H1 (cell line): ENCODE results near the gene PDZD2. TPM values are rescaled to one million over a fixed set of nuclear protein-coding genes. Genes with fewer than 3 reads are reported as not detected.

Experiments
- CTCF ChIA-PET: fragments of 300-600 bp; sonication (Branson Sonifier 250); formaldehyde crosslinking; loops from one replicate; lab custom pipeline; 2021; ENCODE audit not compliant: partially characterized antibody; lab: Charles Lee
- POLR2A ChIA-PET: fragments of 300-600 bp; sonication (Branson Sonifier 250); formaldehyde crosslinking; loops from one replicate; lab custom pipeline; 2021; ENCODE audit warnings: inconsistent platforms; ENCODE audit not compliant: partially characterized antibody; lab: Charles Lee
- DNase-seq, 2 experiments: peaks; one replicate each; pipeline versions ENCODE4 v3.0.0 to v3.0.0-alpha.2; 2010 to 2022; ENCODE audit warnings: low spot score in 2 of 2, low read depth in 1 of 2, mixed read lengths in 1 of 2
- FAIRE-seq: peaks from 2 replicates; lab custom pipeline; 2011; peaks lifted over from hg19 to GRCh38; lab: Jason Lieb, UNC
- H2AFZ ChIP-seq: 2 replicates; pipeline ENCODE4 v1.8.1; 2012; ENCODE audit warnings: low read length, inconsistent platforms
- H2AK5ac ChIP-seq: 2 replicates; pipeline ENCODE4 v1.6.1; 2013; ENCODE audit warnings: low read depth, low read length
- H2BK120ac ChIP-seq: replicated peaks from 2 replicates; pipeline ENCODE3; 2013; ENCODE audit warnings: low read depth, low read length, inconsistent platforms
- H2BK12ac ChIP-seq: 2 replicates; pipeline ENCODE4 v1.6.1; 2013; ENCODE audit warnings: low read depth, low read length
- H2BK15ac ChIP-seq: 2 replicates; pipeline ENCODE4 v1.6.1; 2013; ENCODE audit warnings: low read length
- H2BK20ac ChIP-seq: 2 replicates; pipeline ENCODE4 v1.6.1; 2013; ENCODE audit warnings: low read length
- H2BK5ac ChIP-seq: 2 replicates; pipeline ENCODE4 v1.6.1; 2013; ENCODE audit warnings: low read depth, low read length
- H3K14ac ChIP-seq: 2 replicates; pipeline ENCODE4 v1.6.1; 2013; ENCODE audit warnings: inconsistent platforms; ENCODE audit not compliant: insufficient read length
- H3K18ac ChIP-seq: 2 replicates; pipeline ENCODE4 v1.6.1; 2013; ENCODE audit warnings: low read length; ENCODE audit errors: extremely low read depth
- H3K23ac ChIP-seq: 2 replicates; pipeline ENCODE4 v1.6.1; 2013; ENCODE audit warnings: inconsistent platforms; ENCODE audit not compliant: insufficient read length
- H3K23me2 ChIP-seq: 2 replicates; pipeline ENCODE4 v1.6.1; 2013; ENCODE audit warnings: low read depth, low read length
- H3K27ac ChIP-seq: 2 replicates; pipeline ENCODE4 v1.6.1; 2011; ENCODE audit warnings: low read depth, low read length, inconsistent platforms
- H3K27me3 ChIP-seq, 4 experiments: replicated peaks in 1 of 4; 1 replicate in 1 of 4; 2 replicates in 3 of 4; pipeline versions ENCODE4 v1.6.1 to v1.8.1; 2011 to 2013; ENCODE audit warnings: low read length in 3 of 4, mild to moderate bottlenecking in 3 of 4, inconsistent platforms in 2 of 4, mixed read lengths in 2 of 4, moderate library complexity in 1 of 4; ENCODE audit not compliant: control insufficient read depth in 3 of 4, insufficient read depth in 3 of 4; ENCODE audit errors: extremely low read depth in 1 of 4
- H3K36me3 ChIP-seq, 4 experiments: 2 replicates each; pipeline versions ENCODE4 v1.6.1 to v1.8.1; 2011 to 2013; ENCODE audit warnings: mild to moderate bottlenecking in 4 of 4, low read length in 3 of 4, moderate library complexity in 2 of 4, control low read depth in 1 of 4, inconsistent platforms in 1 of 4; ENCODE audit not compliant: insufficient read depth in 4 of 4, control insufficient read depth in 2 of 4
- H3K4ac ChIP-seq: replicated peaks from 2 replicates; pipeline ENCODE3; 2013; ENCODE audit warnings: low read length, low read depth, mixed read lengths, inconsistent platforms; ENCODE audit not compliant: insufficient read length
- H3K4me1 ChIP-seq, 4 experiments: replicated peaks in 1 of 4; 1 replicate in 1 of 4; 2 replicates in 3 of 4; pipeline versions ENCODE4 v1.6.1 to v1.8.1; 2011 to 2013; ENCODE audit warnings: low read length in 3 of 4, inconsistent platforms in 2 of 4, mixed read lengths in 1 of 4; ENCODE audit not compliant: insufficient read depth in 4 of 4, control insufficient read depth in 3 of 4
- H3K4me2 ChIP-seq, 2 experiments: 2 replicates each; pipeline versions ENCODE4 v1.6.1 to v1.8.1; 2011 to 2013; ENCODE audit warnings: low read depth in 2 of 2, low read length in 2 of 2, control low read depth in 1 of 2, inconsistent platforms in 1 of 2, mild to moderate bottlenecking in 1 of 2; ENCODE audit not compliant: insufficient read depth in 1 of 2
- H3K4me3 ChIP-seq, 4 experiments: fragments of 200-600, 300-600 bp in 1 of 4; sonication (generic), shearing (Covaris generic), sonication (Bioruptor Twin) in 1 of 4; 2 replicates each; pipeline versions ENCODE4 v1.5.1 to v1.8.1; 2011 to 2016; ENCODE audit warnings: low read length in 4 of 4, low read depth in 3 of 4, control low read depth in 2 of 4, inconsistent platforms in 2 of 4, mild to moderate bottlenecking in 2 of 4, mixed read lengths in 1 of 4, moderate library complexity in 1 of 4; ENCODE audit not compliant: insufficient read depth in 2 of 4; ENCODE audit errors: extremely low read depth in 1 of 4
- H3K56ac ChIP-seq: replicated peaks from 2 replicates; pipeline ENCODE3; 2013; ENCODE audit warnings: low read depth, mild to moderate bottlenecking, mixed read lengths, low read length, inconsistent platforms; ENCODE audit not compliant: insufficient read length
- H3K79me1 ChIP-seq: 2 replicates; pipeline ENCODE4 v1.6.1; 2013; ENCODE audit warnings: low read depth, low read length, control low read depth
- H3K79me2 ChIP-seq, 2 experiments: 2 replicates each; pipeline versions ENCODE4 v1.6.1 to v1.8.1; 2012 to 2013; ENCODE audit warnings: low read length in 2 of 2, mild to moderate bottlenecking in 2 of 2, inconsistent platforms in 1 of 2; ENCODE audit not compliant: insufficient read depth in 2 of 2, control insufficient read depth in 1 of 2
- H3K9ac ChIP-seq, 4 experiments: replicated peaks in 1 of 4; 1 replicate in 1 of 4; 2 replicates in 3 of 4; pipeline versions ENCODE4 v1.6.1 to v1.8.1; 2011 to 2013; ENCODE audit warnings: low read depth in 3 of 4, low read length in 3 of 4, control low read depth in 2 of 4, mild to moderate bottlenecking in 2 of 4, moderate library complexity in 2 of 4, inconsistent platforms in 1 of 4; ENCODE audit errors: extremely low read depth in 1 of 4
- H3K9me3 ChIP-seq, 2 experiments: 2 replicates each; pipeline versions ENCODE4 v1.6.1 to v1.8.1; 2012 to 2013; ENCODE audit warnings: mild to moderate bottlenecking in 2 of 2, moderate library complexity in 2 of 2, control low read depth in 1 of 2, inconsistent platforms in 1 of 2, low read depth in 1 of 2, low read length in 1 of 2, mixed read lengths in 1 of 2; ENCODE audit not compliant: insufficient read depth in 2 of 2
- H4K20me1 ChIP-seq, 2 experiments: replicated peaks in 1 of 2; 2 replicates each; pipeline versions ENCODE3 to v1.8.1; 2011 to 2013; ENCODE audit warnings: inconsistent platforms in 2 of 2, low read length in 2 of 2, mild to moderate bottlenecking in 1 of 2; ENCODE audit not compliant: insufficient read depth in 2 of 2, control insufficient read depth in 1 of 2
- H4K5ac ChIP-seq: 2 replicates; pipeline ENCODE4 v1.6.1; 2013; ENCODE audit warnings: low read length, low read depth, mixed read lengths, inconsistent platforms; ENCODE audit not compliant: insufficient read length
- H4K8ac ChIP-seq: 2 replicates; pipeline ENCODE4 v1.8.0; 2013; ENCODE audit warnings: mild to moderate bottlenecking, moderate library complexity, low read length, inconsistent platforms; ENCODE audit not compliant: insufficient read depth; ENCODE audit errors: extremely low read depth
- H4K91ac ChIP-seq: replicated peaks from 2 replicates; pipeline ENCODE3; 2013; ENCODE audit warnings: low read length, mixed read lengths, inconsistent platforms; ENCODE audit not compliant: insufficient read length
- GABPA ChIP-seq: IDR thresholded peaks from 2 replicates; pipeline ENCODE4 v1.6.1; 2011; ENCODE audit warnings: mild to moderate bottlenecking, low read length, moderate library complexity, borderline replicate concordance; ENCODE audit not compliant: insufficient read depth
- KDM5A ChIP-seq: fragments of 200-600 bp; IDR thresholded peaks from 2 replicates; pipeline ENCODE4 v1.7.1; 2012; ENCODE audit warnings: mild to moderate bottlenecking, low read length, inconsistent platforms, mixed read lengths
- POU5F1 ChIP-seq: IDR thresholded peaks from 2 replicates; pipeline ENCODE4 v1.6.1; 2011; ENCODE audit warnings: low read depth, mild to moderate bottlenecking, low read length, moderate library complexity
- RAD21 ChIP-seq, 2 experiments: IDR thresholded peaks in 1 of 2; conservative IDR thresholded peaks in 1 of 2; 2 replicates each; pipeline ENCODE4 v1.6.1; 2011; ENCODE audit warnings: low read depth in 2 of 2, low read length in 2 of 2, improper control_type of control experiment in 1 of 2, inconsistent platforms in 1 of 2, mild to moderate bottlenecking in 1 of 2, moderate library complexity in 1 of 2
- SP1 ChIP-seq: IDR thresholded peaks from 2 replicates; pipeline ENCODE4 v1.6.1; 2011; ENCODE audit warnings: low read depth, low read length
- SRF ChIP-seq: IDR thresholded peaks from 2 replicates; pipeline ENCODE4 v1.6.1; 2011; ENCODE audit warnings: mild to moderate bottlenecking, low read depth, low read length, moderate library complexity
- YY1 ChIP-seq: IDR thresholded peaks from 2 replicates; pipeline ENCODE4 v1.6.1; 2011; ENCODE audit warnings: low read depth, mild to moderate bottlenecking, low read length
- WGBS, 2 experiments: shearing (Covaris generic) in 1 of 2; methylation state at CpG; one replicate each; pipeline versions ENCODE4 v1.1.6 to v1.1.7; 2013 to 2015; ENCODE audit warnings: low lambda C conversion rate in 2 of 2, mixed read lengths in 2 of 2, inconsistent platforms in 1 of 2, low coverage in 1 of 2, missing lambda C conversion rate in 1 of 2; ENCODE audit not compliant: insufficient replicate concordance in 2 of 2, insufficient coverage in 1 of 2, insufficient read length in 1 of 2; ENCODE audit errors: extremely low coverage in 1 of 2, missing lambda C conversion rate in 1 of 2; 5-methylcytosine and 5-hydroxymethylcytosine counted together
- polyA plus RNA-seq, 7 experiments: library from polyadenylated mRNA; depleted of rRNA in 3 of 7; stranded (reverse) in 5 of 7; unstranded in 2 of 7; fragments of >200 nt in 5 of 7; fragments of 200-250 nt in 2 of 7; gene quantifications; 1 replicate in 5 of 7; 2 replicates in 1 of 7; 4 replicates in 1 of 7; pipeline versions ENCODE4 v1.2.1 to v1.2.3, GENCODE V29; 2011 to 2013; ENCODE audit warnings: missing spikeins in 2 of 7, mixed read lengths in 2 of 7
- total RNA-seq: library from RNA; stranded (reverse); fragmentation: NEBNext Ultra II Directional; extraction: Animal tissue kit (Norgen Biotek cat#: 25700); gene quantifications from 2 replicates; pipeline ENCODE4 v1.2.1, GENCODE V29; 2021
- TF ChIP-seq, protein P1 (sequence below): IDR thresholded peaks from 2 replicates; pipeline ENCODE4 v1.6.1; 2012; ENCODE audit warnings: inconsistent platforms

PDZD2 gene
- total and polyA plus RNA-seq, 2 of the 8 experiments (the other 6 are each of a cell fraction or from before 2014, with no cell fraction given) = 1.2 to 6.8 TPM

DNA sequence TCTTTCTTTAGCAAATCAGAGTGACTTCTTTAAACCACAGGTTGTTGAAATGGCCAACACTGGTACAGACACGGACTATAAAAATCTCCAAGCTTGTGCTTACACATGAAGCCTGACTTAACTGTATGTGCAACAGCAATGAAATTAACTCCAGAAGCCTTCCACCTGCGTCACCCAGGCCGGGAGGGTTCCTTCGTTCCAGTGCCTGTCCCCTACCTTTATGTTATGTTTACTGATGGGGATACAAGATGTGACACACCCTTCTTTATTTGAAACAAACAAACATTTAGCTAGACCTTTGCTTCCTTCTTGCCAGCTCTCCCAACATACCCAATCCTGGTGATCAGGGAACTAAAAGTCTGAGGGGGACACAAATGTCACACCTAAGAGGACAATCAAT is 469.2 kb downstream of the PDZD2 start:
- FAIRE-seq (no peak), DNase-seq (no peak)
- no peak overlapping the region for H2AK5ac ChIP-seq
- H3K79me1 ChIP-seq = no peaks in the 10 kb centered on the region
- H3K4me1 ChIP-seq = no peaks in the 10 kb centered on the region
- no peak overlapping the region for H3K27ac ChIP-seq
- no peak overlapping the region for H3K14ac ChIP-seq
- H3K23me2 ChIP-seq = no peaks in the 10 kb centered on the region
- peaks cover 9 to 82% (median 41%) of the 10 kb centered on the region in 4 experiments for H3K36me3 ChIP-seq
- H3K18ac ChIP-seq = no peak overlapping the region
- no peak overlapping the region for H4K5ac ChIP-seq
- H2AFZ ChIP-seq = no peak overlapping the region
- H3K4me3 ChIP-seq = no peak overlapping the region
- no peak overlapping the region for H2BK20ac ChIP-seq
- H3K56ac ChIP-seq = no peak overlapping the region
- WGBS, 2 experiments = 91% methylated on average over 4 of the region's 4 CpGs; no CpG with 5 or more reads in 1 of the 2 experiments
- no peak overlapping the region for H2BK12ac ChIP-seq
- no peaks in the 10 kb centered on the region; a peak in 1 of 4 replicates for H3K79me2 ChIP-seq
- no peak overlapping the region for H3K9ac ChIP-seq
- no peak overlapping the region for H2BK120ac ChIP-seq
- ChIA-PET POLR2A (no interaction called here), CTCF (interaction anchor here (0.9 to 2.4 kb wide), 7 partner anchors 11 to 282 kb away, joined by 3 to 12 read pairs (median 4); no protein-coding TSS in a partner anchor)
- no peak overlapping the region for H3K23ac ChIP-seq
- no peak overlapping the region for H3K4ac ChIP-seq
- no peaks in the 10 kb centered on the region for H3K27me3 ChIP-seq
- H3K9me3 ChIP-seq = peaks cover 5 to 6% of the 10 kb centered on the region in 2 experiments
- H4K91ac ChIP-seq = no peak overlapping the region
- H4K20me1 ChIP-seq = peaks cover 5% of the 10 kb centered on the region in 2 experiments
- no peak overlapping the region for H3K4me2 ChIP-seq
- no peak for TF ChIP-seq RAD21 (IDR thresholded peaks at IDR 0.05 in 1 of 2, conservative IDR thresholded peaks at IDR 0.05 in 1 of 2; ENCODE audit: low read depth in 2 of 2, low read length in 2 of 2)
- no peak for TF ChIP-seq YY1
- TF ChIP-seq, protein P1, sequence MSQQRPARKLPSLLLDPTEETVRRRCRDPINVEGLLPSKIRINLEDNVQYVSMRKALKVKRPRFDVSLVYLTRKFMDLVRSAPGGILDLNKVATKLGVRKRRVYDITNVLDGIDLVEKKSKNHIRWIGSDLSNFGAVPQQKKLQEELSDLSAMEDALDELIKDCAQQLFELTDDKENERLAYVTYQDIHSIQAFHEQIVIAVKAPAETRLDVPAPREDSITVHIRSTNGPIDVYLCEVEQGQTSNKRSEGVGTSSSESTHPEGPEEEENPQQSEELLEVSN = no peak
- TF ChIP-seq KDM5A = no peak
- TF ChIP-seq SRF = no peak
- no peak for TF ChIP-seq POU5F1
- TF ChIP-seq SP1 = no peak
- no peak for TF ChIP-seq GABPA
- H2BK5ac ChIP-seq = no peak overlapping the region
- no peak overlapping the region for H4K8ac ChIP-seq
- H2BK15ac ChIP-seq = no peak overlapping the region
